ENCODE measurements around the gene UQCRC1. TPM values are rescaled to one million over a fixed set of nuclear protein-coding genes. Genes with fewer than 3 reads are reported as not detected.

Gene UQCRC1
- polyA plus RNA-seq, 3 donors: 326 to 409 (median 350) TPM

GRCh38 chr3:48569400-48569799 lies 40.0 kb downstream of the UQCRC1 start:
- H3K4me3 Mint-ChIP-seq: no peak overlapping the region
- Histone ChIP-seq H4K20me1 (ENCODE audit: insufficient read depth, low read length) (no peaks in the 10 kb centered on the region), H3K27ac (ENCODE audit: low read depth in 1 of 2, low read length in 2 of 2) (no peak overlapping the region), H3K79me2 (ENCODE audit: insufficient read depth, low read length) (no peaks in the 10 kb centered on the region), H3K4me2 (replicated peaks; ENCODE audit: extremely low read depth, low read length, poor library complexity, severe bottlenecking) (no peak overlapping the region), H3K4me3 (replicated peaks in 1 of 3; ENCODE audit: low read depth in 2 of 3, low read length in 3 of 3) (no peak overlapping the region), H3K27me3 (ENCODE audit: control insufficient read depth in 2 of 2, insufficient read depth in 2 of 2, low read length in 2 of 2) (no peaks in the 10 kb centered on the region), H3K9ac (ENCODE audit: insufficient read depth, low read length, poor library complexity, severe bottlenecking) (no peak overlapping the region), H2AFZ (ENCODE audit: insufficient read depth, low read depth, low read length, poor library complexity, severe bottlenecking) (no peak overlapping the region), H3K4me1 (ENCODE audit: control insufficient read depth in 1 of 2, insufficient read depth in 2 of 2, low read length in 2 of 2) (peaks cover 24 to 25% of the 10 kb centered on the region in 2 donors), H3K36me3 (replicated peaks in 1 of 2; ENCODE audit: control insufficient read depth in 1 of 2, insufficient read depth in 2 of 2, low read length in 2 of 2) (no peaks in the 10 kb centered on the region), H3K9me3 (replicated peaks in 1 of 2; ENCODE audit: control insufficient read depth in 1 of 2, insufficient read depth in 1 of 2, low read length in 2 of 2) (no peaks in the 10 kb centered on the region)
- peaks cover 25% of the 10 kb centered on the region for H3K4me1 Mint-ChIP-seq
- peaks cover 0 to 2% of the 10 kb centered on the region in 2 donors for H3K36me3 Mint-ChIP-seq
- whole genome bisulfite sequencing (ENCODE audit: insufficient coverage): 88% methylated on average over 7 of the region's 10 CpGs
- H3K27me3 Mint-ChIP-seq (ENCODE audit: low read depth in 3 of 3): peaks cover 5 to 6% (median 6%) of the 10 kb centered on the region in 3 donors
- no peak for DNase-seq
- TF ChIP-seq CTCF (IDR thresholded peaks at IDR 0.05): no peak
- no peaks in the 10 kb centered on the region for H3K9me3 Mint-ChIP-seq
- intact Hi-C loops (cut with micrococcal nuclease): no loop called here
- peak overlapping the region in 2 of 7 donors; percentile 30 to 57 for H3K27ac Mint-ChIP-seq

- H3K9me3 Mint-ChIP-seq: no peaks in the 10 kb centered on the region
- Histone ChIP-seq H3K4me2 (replicated peaks; ENCODE audit: extremely low read depth, low read length, poor library complexity, severe bottlenecking) (no peak overlapping the region), H3K27me3 (ENCODE audit: control insufficient read depth in 2 of 2, insufficient read depth in 2 of 2, low read length in 2 of 2) (no peaks in the 10 kb centered on the region), H3K79me2 (ENCODE audit: insufficient read depth, low read length) (no peaks in the 10 kb centered on the region), H3K9me3 (replicated peaks in 1 of 2; ENCODE audit: control insufficient read depth in 1 of 2, insufficient read depth in 1 of 2, low read length in 2 of 2) (no peaks in the 10 kb centered on the region), H3K9ac (ENCODE audit: insufficient read depth, low read length, poor library complexity, severe bottlenecking) (no peak overlapping the region), H3K4me1 (ENCODE audit: control insufficient read depth in 1 of 2, insufficient read depth in 2 of 2, low read length in 2 of 2) (peaks cover 33 to 34% of the 10 kb centered on the region in 2 donors), H2AFZ (ENCODE audit: insufficient read depth, low read depth, low read length, poor library complexity, severe bottlenecking) (no peak overlapping the region), H3K27ac (ENCODE audit: low read depth in 1 of 2, low read length in 2 of 2) (no peak overlapping the region), H4K20me1 (ENCODE audit: insufficient read depth, low read length) (no peaks in the 10 kb centered on the region), H3K36me3 (replicated peaks in 1 of 2; ENCODE audit: control insufficient read depth in 1 of 2, insufficient read depth in 2 of 2, low read length in 2 of 2) (no peaks in the 10 kb centered on the region), H3K4me3 (replicated peaks in 1 of 3; ENCODE audit: low read depth in 2 of 3, low read length in 3 of 3) (no peak overlapping the region)
- WGBS (ENCODE audit: insufficient coverage): 97% methylated on average over 7 of the region's 7 CpGs
- H3K27me3 Mint-ChIP-seq (ENCODE audit: low read depth in 3 of 3): peaks cover 5 to 8% (median 6%) of the 10 kb centered on the region in 3 donors
- H3K4me1 Mint-ChIP-seq: peaks cover 34% of the 10 kb centered on the region
- intact Hi-C loops (cut with micrococcal nuclease): no loop called here
- no peak for TF ChIP-seq CTCF (IDR thresholded peaks at IDR 0.05)
- H3K4me3 Mint-ChIP-seq: no peak overlapping the region
- H3K36me3 Mint-ChIP-seq: peaks cover 0 to 2% of the 10 kb centered on the region in 2 donors
- H3K27ac Mint-ChIP-seq: no peak overlapping the region
- no peak for DNase-seq
Observed at GRCh38 chr3:48568476-48568875, 41.0 kb downstream of the UQCRC1 start.
